ENCODE data around the gene RUVBL2.
A peak's percentile ranks its signal among the peaks of the same experiment; 100 is the strongest.

Gene RUVBL2

DNA sequence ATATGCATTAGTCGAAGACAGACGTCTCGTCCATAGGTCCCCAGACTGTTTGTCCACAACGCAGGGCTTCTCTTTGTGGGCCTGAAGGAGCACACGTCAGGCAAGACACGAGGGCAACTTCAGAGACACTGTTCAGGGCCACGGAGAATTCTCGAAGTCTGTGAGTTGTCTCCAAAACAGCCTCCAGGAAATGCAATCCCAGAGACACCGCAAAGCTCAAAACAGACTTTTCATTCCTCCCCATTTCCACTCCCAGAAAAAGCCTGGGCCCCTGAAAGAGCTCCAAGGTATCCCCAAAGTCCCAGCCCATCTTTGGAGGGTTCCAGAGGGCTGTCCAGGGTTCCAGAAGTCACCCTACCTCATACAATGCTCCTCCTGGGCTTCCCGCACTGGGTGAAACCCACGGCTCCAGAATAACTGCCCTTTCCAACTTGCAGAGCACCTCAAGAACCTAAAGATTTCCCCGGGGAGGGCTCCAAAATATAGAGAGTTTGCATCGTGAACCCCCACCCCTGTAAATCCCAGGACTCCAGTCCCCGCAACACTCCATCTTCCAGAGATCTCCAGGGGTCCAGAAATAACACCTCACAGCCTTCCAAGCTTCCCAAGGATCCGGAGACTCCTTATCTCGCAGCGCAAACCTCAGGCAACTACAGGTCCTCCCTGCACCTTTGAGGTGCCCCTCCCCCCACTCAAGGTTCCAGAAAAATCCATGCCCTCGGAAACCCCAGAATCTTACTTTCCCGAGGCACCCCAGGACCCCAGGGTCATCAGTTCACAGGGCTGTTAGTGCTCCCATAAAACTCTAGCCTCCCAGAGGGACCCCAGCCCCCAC, 29.3 kb upstream of the RUVBL2 start:
- Histone ChIP-seq H3K4me3 (ENCODE audit: low read length) (peak overlapping the region; percentile 30; the same call in 1 of the 2 replicates), H3K27me3 (ENCODE audit: control insufficient read depth, insufficient read depth, low read length) (no peaks in the 10 kb centered on the region), H3K9me3 (ENCODE audit: control insufficient read depth, insufficient read depth, low read length) (no peaks in the 10 kb centered on the region), H3K36me3 (ENCODE audit: control insufficient read depth, insufficient read depth, low read length) (peaks cover 23% of the 10 kb centered on the region), H3K4me1 (ENCODE audit: control insufficient read depth, insufficient read depth, low read length) (peaks cover 6% of the 10 kb centered on the region; the same call in 1 of the 2 replicates), H3K27ac (ENCODE audit: low read length) (peak overlapping the region; percentile 7)
- DNase-seq (ENCODE audit: low read depth, low spot score) = no peak
- no CpG with 5 or more reads among the region's 19 CpGs for WGBS (ENCODE audit: insufficient coverage, insufficient read length)

DNA sequence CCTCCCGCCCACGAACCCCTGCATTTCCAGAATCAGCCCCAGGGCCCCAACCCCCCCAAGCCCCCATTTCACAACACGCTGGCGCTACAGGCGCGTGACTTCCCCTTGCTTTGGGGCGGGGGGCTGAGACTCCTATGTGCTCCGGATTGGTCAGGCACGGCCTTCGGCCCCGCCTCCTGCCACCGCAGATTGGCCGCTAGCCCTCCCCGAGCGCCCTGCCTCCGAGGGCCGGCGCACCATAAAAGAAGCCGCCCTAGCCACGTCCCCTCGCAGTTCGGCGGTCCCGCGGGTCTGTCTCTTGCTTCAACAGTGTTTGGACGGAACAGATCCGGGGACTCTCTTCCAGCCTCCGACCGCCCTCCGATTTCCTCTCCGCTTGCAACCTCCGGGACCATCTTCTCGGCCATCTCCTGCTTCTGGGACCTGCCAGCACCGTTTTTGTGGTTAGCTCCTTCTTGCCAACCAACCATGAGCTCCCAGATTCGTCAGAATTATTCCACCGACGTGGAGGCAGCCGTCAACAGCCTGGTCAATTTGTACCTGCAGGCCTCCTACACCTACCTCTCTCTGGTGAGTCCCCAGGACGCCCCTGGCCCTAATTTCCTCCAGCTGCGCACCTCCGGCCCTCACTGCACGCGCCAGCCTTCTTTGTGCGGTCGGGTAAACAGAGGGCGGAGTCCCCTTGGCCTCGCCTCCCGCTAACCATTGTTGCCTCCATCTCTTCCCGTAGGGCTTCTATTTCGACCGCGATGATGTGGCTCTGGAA, 28.5 kb upstream of the RUVBL2 start, which contains the start of gene FTL:
FTL (plus strand) TSS at position 270 of the 766 bp plus-strand sequence; CDS start at position 469, 199 bp downstream.
- H3K27me3 ChIP-seq (ENCODE audit: control insufficient read depth, insufficient read depth, low read length) = no peaks in the 10 kb centered on the region
- peak; percentile 94 for DNase-seq (ENCODE audit: low read depth, low spot score)
- peaks cover 23% of the 10 kb centered on the region for H3K36me3 ChIP-seq (ENCODE audit: control insufficient read depth, insufficient read depth, low read length)
- H3K4me3 ChIP-seq (ENCODE audit: low read length) = peak within 1 kb of the TSS; percentile 72
- H3K9me3 ChIP-seq (ENCODE audit: control insufficient read depth, insufficient read depth, low read length) = no peaks in the 10 kb centered on the region
- no CpG with 5 or more reads among the region's 52 CpGs for WGBS (ENCODE audit: insufficient coverage, insufficient read length)
- peaks cover 6% of the 10 kb centered on the region; the same call in 1 of the 2 replicates for H3K4me1 ChIP-seq (ENCODE audit: control insufficient read depth, insufficient read depth, low read length)
- peak within 1 kb of the TSS; percentile 7 for H3K27ac ChIP-seq (ENCODE audit: low read length)

DNA sequence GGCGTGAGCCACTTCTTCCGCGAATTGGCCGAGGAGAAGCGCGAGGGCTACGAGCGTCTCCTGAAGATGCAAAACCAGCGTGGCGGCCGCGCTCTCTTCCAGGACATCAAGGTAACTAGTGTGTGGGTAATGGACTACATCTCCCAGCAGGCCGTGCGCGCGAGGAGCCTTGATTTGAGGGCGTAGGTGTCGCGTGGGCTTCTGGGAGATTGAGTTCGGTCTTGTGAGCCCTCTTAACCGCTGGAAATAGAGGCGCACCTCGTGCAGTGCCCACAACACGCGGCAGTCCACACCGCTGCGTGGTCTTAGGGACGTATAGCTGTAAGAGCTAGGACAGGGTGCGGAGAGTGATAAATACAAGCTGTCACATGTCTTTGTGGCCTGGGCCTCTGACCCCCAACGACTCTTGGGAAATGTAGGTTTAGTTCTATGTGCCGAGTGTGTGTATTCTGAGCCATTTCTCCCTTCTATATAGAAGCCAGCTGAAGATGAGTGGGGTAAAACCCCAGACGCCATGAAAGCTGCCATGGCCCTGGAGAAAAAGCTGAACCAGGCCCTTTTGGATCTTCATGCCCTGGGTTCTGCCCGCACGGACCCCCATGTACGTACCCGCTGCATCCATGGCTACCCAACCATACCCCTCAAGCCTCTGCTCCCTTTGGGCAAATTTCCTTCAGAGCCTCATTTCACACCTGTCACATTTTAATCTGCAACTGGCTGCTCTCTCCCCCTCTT, 27.7 kb upstream of the RUVBL2 start:
- WGBS (ENCODE audit: insufficient coverage, insufficient read length) = no CpG with 5 or more reads among the region's 36 CpGs
- Histone ChIP-seq H3K27ac (ENCODE audit: low read length) (no peak overlapping the region), H3K4me3 (ENCODE audit: low read length) (peak overlapping the region; percentile 72), H3K4me1 (ENCODE audit: control insufficient read depth, insufficient read depth, low read length) (peaks cover 6% of the 10 kb centered on the region; the same call in 1 of the 2 replicates), H3K27me3 (ENCODE audit: control insufficient read depth, insufficient read depth, low read length) (no peaks in the 10 kb centered on the region), H3K36me3 (ENCODE audit: control insufficient read depth, insufficient read depth, low read length) (peaks cover 21% of the 10 kb centered on the region), H3K9me3 (ENCODE audit: control insufficient read depth, insufficient read depth, low read length) (no peaks in the 10 kb centered on the region)
- no peak for DNase-seq (ENCODE audit: low read depth, low spot score)

GRCh38 chr19:48966541-48967345, 26.9 kb upstream of the RUVBL2 start:
- H3K27me3 ChIP-seq (ENCODE audit: control insufficient read depth, insufficient read depth, low read length) = no peaks in the 10 kb centered on the region
- WGBS (ENCODE audit: insufficient coverage, insufficient read length) = no CpG with 5 or more reads among the region's 10 CpGs
- H3K4me3 ChIP-seq (ENCODE audit: low read length) = no peak overlapping the region; the same call in 1 of the 2 replicates
- H3K36me3 ChIP-seq (ENCODE audit: control insufficient read depth, insufficient read depth, low read length) = peaks cover 21% of the 10 kb centered on the region
- DNase-seq (ENCODE audit: low read depth, low spot score) = no peak
- H3K4me1 ChIP-seq (ENCODE audit: control insufficient read depth, insufficient read depth, low read length) = peaks cover 6% of the 10 kb centered on the region; the same call in 1 of the 2 replicates
- no peaks in the 10 kb centered on the region for H3K9me3 ChIP-seq (ENCODE audit: control insufficient read depth, insufficient read depth, low read length)
- H3K27ac ChIP-seq (ENCODE audit: low read length) = no peak overlapping the region

GRCh38 chr19:48967346-48968178, 26.1 kb upstream of the RUVBL2 start:
- H3K4me3 ChIP-seq (ENCODE audit: low read length) = no peak overlapping the region
- no peaks in the 10 kb centered on the region for H3K27me3 ChIP-seq (ENCODE audit: control insufficient read depth, insufficient read depth, low read length)
- peaks cover 18% of the 10 kb centered on the region for H3K36me3 ChIP-seq (ENCODE audit: control insufficient read depth, insufficient read depth, low read length)
- peaks cover 2% of the 10 kb centered on the region; the same call in 1 of the 2 replicates for H3K4me1 ChIP-seq (ENCODE audit: control insufficient read depth, insufficient read depth, low read length)
- H3K27ac ChIP-seq (ENCODE audit: low read length) = no peak overlapping the region
- DNase-seq (ENCODE audit: low read depth, low spot score) = no peak
- WGBS (ENCODE audit: insufficient coverage, insufficient read length) = no CpG with 5 or more reads among the region's 14 CpGs
- no peaks in the 10 kb centered on the region for H3K9me3 ChIP-seq (ENCODE audit: control insufficient read depth, insufficient read depth, low read length)

DNA sequence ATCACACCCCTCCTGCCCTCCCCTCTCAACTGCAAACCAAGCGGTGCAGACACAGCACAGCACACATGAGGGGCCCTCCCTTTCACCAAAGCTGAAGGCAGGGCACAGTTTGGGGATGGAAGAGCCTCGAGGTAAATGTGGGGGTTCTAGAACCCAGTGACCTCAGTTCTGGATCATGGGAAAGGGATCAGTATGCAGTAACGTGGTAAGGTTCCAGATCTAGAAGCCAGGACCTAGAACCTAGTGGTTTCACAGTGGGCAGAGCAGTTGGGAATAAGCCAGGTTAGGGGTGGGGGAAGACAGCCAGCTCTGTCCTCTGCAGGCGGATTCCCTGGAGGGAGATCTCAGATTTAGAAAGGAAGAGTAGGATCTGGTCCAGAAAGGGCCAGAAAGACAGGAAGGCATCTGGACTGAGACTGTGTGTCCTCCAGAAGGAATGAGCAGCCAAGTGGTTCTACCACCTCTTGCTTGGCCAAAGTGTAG, 25.5 kb upstream of the RUVBL2 start:
- no CpG with 5 or more reads among the region's 4 CpGs for WGBS (ENCODE audit: insufficient coverage, insufficient read length)
- H3K27ac ChIP-seq (ENCODE audit: low read length) = no peak overlapping the region
- no peak overlapping the region for H3K4me3 ChIP-seq (ENCODE audit: low read length)
- H3K36me3 ChIP-seq (ENCODE audit: control insufficient read depth, insufficient read depth, low read length) = peaks cover 18% of the 10 kb centered on the region
- H3K9me3 ChIP-seq (ENCODE audit: control insufficient read depth, insufficient read depth, low read length) = no peaks in the 10 kb centered on the region
- 0 out of 2 replicates have a peak, but pooled peaks cover 2% of the 10 kb centered on the region for H3K4me1 ChIP-seq (ENCODE audit: control insufficient read depth, insufficient read depth, low read length)
- no peak for DNase-seq (ENCODE audit: low read depth, low spot score)
- H3K27me3 ChIP-seq (ENCODE audit: control insufficient read depth, insufficient read depth, low read length) = no peaks in the 10 kb centered on the region

DNA sequence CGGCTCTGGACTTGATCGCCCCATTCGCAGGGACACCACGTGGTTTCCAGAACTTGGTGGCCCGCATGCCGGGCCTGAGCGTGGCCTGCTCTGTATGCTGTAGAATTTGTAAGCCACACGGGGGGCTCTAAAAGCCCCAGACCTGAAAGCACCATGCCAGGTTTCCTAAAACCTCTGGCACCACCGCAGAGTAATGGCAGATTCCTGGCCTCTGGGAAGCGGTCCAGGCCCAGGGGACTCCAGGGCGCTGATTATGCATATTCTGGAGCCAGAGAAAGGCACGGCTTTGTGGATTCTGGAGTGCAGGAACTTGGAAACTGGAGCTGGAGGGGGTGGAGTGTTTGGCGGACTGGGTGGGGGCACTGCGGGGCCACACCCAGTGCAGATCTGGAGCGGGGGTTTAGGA, 24.9 kb upstream of the RUVBL2 start:
- no peaks in the 10 kb centered on the region for H3K9me3 ChIP-seq (ENCODE audit: control insufficient read depth, insufficient read depth, low read length)
- H3K4me3 ChIP-seq (ENCODE audit: low read length) = no peak overlapping the region
- 0 out of 2 replicates have a peak, but pooled peaks cover 2% of the 10 kb centered on the region for H3K4me1 ChIP-seq (ENCODE audit: control insufficient read depth, insufficient read depth, low read length)
- H3K27ac ChIP-seq (ENCODE audit: low read length) = no peak overlapping the region
- H3K36me3 ChIP-seq (ENCODE audit: control insufficient read depth, insufficient read depth, low read length) = peaks cover 20% of the 10 kb centered on the region
- WGBS (ENCODE audit: insufficient coverage, insufficient read length) = no CpG with 5 or more reads among the region's 15 CpGs
- no peak for DNase-seq (ENCODE audit: low read depth, low spot score)
- no peaks in the 10 kb centered on the region for H3K27me3 ChIP-seq (ENCODE audit: control insufficient read depth, insufficient read depth, low read length)

GRCh38 chr19:48969276-48970138, 24.2 kb upstream of the RUVBL2 start:
- Histone ChIP-seq H3K4me3 (ENCODE audit: low read length) (no peak overlapping the region), H3K9me3 (ENCODE audit: control insufficient read depth, insufficient read depth, low read length) (no peaks in the 10 kb centered on the region), H3K36me3 (ENCODE audit: control insufficient read depth, insufficient read depth, low read length) (peaks cover 27% of the 10 kb centered on the region), H3K4me1 (ENCODE audit: control insufficient read depth, insufficient read depth, low read length) (no peaks in the 10 kb centered on the region), H3K27ac (ENCODE audit: low read length) (no peak overlapping the region), H3K27me3 (ENCODE audit: control insufficient read depth, insufficient read depth, low read length) (no peaks in the 10 kb centered on the region)
- DNase-seq (ENCODE audit: low read depth, low spot score) = no peak
- WGBS (ENCODE audit: insufficient coverage, insufficient read length) = no CpG with 5 or more reads among the region's 45 CpGs
